GM18870 (cell line): Measurements from ENCODE around the gene MS4A18.

Experiments used
- ATAC-seq: cut with Tn5 transposase; IDR thresholded peaks from one replicate; pipeline ENCODE4 v1.9.1; 2021; ENCODE audit warnings: moderate library complexity; ENCODE audit not compliant: unreplicated experiment

MS4A18 gene

GRCh38 chr11:60764879-60765278, 40.4 kb downstream of the MS4A18 start:
- ATAC-seq, result no peak

GRCh38 chr11:60765355-60765754, 40.8 kb downstream of the MS4A18 start:
- ATAC-seq, result no peak

DNA sequence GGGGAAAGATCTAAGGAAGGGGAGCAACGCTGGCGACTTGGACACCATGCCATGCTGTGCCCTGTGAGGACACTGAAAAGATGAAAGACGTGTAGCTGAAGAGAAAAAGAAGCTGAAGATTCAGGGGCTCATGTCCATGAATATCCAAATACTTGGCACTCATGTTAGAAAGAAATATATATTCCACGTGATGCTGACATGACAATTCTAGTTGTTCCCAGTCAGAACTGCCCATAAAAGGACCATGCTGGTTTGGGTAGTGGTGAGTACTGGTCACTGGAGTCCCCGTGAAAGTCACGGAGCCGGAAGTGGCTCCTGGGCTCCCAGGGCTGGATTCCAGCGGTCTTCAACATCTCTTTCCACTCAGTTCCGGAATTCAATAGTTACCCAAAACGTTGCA, 42.0 kb downstream of the MS4A18 start:
- no peak for ATAC-seq

GRCh38 chr11:60767388-60767811, 42.9 kb downstream of the MS4A18 start:
- ATAC-seq, result no peak

DNA sequence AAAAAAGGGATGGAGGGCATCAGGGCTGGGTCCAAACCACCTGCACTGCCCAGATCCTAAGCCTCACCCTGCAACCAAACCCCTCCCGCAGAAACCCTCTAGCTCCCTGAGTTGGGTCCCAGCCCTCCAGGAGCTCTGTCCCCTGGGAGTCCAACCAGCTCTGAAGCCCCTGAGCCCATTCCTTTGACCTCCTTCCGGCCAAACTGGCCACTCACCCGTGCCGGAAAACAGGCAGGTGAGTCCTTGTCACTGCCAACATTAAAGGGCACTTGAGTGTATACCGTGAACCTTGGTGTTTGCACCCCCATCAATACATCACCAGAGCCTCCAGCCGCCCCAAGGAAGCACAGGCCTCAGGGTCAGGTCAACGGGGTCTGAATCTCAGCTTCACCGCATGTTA, 43.7 kb downstream of the MS4A18 start:
- no peak for ATAC-seq

DNA sequence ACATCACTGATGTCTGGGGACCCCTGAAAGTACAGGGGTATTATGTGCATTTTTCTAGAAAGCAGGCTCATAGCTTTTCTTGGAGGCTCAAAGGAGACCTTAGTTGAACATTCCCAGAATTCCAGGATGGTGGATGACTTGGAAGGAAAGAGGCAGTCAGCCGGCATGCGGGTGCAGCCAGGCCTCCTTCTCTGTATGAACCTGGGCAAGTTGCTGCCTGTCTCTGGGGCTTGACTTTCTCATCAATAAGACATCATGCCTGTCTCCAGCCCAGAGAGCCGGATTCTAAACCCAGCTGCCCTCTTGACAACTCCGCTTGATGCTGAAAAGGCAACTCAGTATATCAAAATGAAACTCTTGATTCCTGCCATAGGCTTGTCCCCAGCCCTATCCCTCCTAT, 44.8 kb downstream of the MS4A18 start:
- ATAC-seq, result no peak

- ATAC-seq, result no peak
These were observed 45.3 kb downstream of the MS4A18 start for GRCh38 chr11:60769811-60770210.

GRCh38 chr11:60771146-60771545, 46.6 kb downstream of the MS4A18 start:
- no peak for ATAC-seq

GRCh38 chr11:60771879-60772525, 47.5 kb downstream of the MS4A18 start:
- ATAC-seq, result no peak

- no peak for ATAC-seq
These were observed 48.1 kb downstream of the MS4A18 start for GRCh38 chr11:60772666-60773065.

GRCh38 chr11:60774726-60775125, 50.2 kb downstream of the MS4A18 start:
- ATAC-seq, result no peak

- peak; percentile 69 for ATAC-seq
These were observed 51.0 kb downstream of the MS4A18 start for GRCh38 chr11:60775420-60775961.

DNA sequence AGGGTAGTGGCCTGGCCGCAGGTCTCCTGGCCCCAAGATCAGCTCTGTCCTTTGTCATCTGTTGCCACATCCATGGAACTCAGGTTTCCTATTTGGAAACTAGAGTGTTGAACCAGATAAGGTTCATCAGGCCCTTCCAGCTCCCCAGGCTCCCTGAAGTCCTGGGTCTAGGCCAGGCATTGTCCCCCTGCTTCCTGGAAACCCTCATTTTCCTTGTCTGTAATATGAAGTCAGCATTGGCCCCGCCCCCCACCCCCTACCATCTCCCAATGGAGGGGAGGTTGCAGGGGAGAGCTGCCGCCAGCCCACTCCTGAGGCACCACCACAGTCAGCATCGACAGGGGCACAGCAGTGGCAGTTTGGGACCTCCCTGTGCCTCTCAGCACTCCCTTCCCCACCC, 51.6 kb downstream of the MS4A18 start:
- no peak for ATAC-seq

- no peak for ATAC-seq
These were observed 52.6 kb downstream of the MS4A18 start for GRCh38 chr11:60777106-60777505.

- ATAC-seq, result no peak
These were observed 53.1 kb downstream of the MS4A18 start for GRCh38 chr11:60777572-60777971.

DNA sequence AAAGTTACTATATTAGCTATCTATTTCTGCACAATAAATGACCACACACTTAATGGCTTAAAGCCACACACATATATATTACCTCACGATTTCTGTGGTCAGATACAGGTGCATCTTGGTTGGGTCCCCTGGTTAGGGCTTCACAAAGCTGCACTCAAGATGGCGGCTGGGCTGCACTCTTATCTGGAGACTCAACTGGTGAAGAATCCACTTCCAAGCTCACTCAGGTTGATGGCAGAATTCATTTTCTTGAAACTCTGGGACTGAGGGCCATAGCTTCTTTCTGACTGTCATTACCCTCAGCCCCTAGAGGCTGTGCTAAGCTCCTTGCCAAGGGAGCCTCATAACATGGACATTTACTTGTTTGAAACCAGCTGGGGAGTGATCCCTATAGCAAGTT, 55.5 kb downstream of the MS4A18 start:
- no peak for ATAC-seq

- no peak for ATAC-seq
These were observed 56.3 kb downstream of the MS4A18 start for GRCh38 chr11:60780774-60781173.

DNA sequence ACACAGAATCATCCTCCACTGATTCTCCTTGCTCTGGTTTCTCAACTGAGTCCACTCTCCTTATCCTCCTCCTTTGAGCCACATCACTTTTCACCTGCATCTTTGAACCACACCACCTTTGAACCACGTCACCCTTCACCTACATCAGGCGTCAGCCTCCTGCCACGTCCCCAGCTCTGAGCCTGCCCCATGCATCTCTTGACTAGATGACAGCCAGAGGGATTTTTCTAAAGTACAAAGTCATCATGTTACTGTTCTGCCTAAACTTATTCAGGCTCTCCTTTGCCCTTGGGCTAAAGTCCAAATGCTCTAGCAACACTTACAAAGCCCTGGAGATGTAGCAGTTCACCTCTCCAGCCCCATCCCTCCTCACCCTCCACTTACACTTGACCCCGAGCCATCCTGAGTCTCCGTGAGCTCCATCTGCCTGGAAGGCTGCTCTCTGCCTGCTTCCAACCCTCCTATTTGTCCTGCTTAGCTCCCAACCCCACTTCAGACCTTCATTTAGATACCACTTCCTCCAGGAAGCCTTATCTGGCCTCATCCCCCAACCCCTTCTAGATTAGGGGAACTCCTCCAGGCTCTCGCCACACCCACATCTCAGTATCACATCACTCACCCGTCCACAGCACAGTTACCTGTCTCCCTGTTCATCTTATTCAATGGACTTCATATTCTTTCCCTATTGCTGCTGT, 56.9 kb downstream of the MS4A18 start:
- no peak for ATAC-seq

- no peak for ATAC-seq
These were observed 57.4 kb downstream of the MS4A18 start for GRCh38 chr11:60781981-60782316.

DNA sequence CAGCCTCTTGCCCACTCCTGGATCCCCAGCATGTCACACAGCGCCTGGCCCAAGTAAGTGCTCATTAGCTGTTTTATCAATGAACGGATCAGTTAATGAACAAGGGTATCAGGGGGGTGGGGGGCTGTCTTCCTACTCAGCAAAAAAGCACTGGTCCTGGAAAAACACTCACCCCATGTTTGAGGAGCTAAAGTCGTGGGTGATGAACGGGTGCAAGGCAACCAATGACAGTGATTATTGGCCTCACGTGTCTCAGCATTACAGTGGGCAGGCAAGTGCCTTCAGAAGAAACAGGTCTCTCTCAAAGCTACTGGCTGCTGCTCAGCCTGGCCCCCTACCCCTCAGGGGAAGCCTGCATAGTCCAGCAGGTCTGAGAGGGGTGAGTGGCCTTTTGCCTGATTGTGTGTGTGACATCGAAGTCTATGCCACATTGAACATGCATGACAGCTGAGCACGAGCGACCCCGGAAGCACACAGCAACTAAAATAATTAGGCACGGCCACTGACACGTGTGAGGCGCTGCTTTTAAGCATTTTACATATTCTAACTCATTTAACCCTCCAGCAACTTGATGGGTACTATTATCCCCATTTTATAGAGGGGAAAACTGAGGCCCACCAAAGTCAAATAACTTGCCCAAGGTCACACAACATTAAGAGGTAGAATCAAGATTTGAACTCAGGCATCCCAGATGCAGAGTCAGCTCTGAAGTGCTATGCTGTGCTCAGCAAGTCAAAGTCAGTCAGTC, 58.0 kb downstream of the MS4A18 start:
- ATAC-seq, result no peak

GRCh38 chr11:60783141-60783484, 58.6 kb downstream of the MS4A18 start:
- ATAC-seq, result no peak

DNA sequence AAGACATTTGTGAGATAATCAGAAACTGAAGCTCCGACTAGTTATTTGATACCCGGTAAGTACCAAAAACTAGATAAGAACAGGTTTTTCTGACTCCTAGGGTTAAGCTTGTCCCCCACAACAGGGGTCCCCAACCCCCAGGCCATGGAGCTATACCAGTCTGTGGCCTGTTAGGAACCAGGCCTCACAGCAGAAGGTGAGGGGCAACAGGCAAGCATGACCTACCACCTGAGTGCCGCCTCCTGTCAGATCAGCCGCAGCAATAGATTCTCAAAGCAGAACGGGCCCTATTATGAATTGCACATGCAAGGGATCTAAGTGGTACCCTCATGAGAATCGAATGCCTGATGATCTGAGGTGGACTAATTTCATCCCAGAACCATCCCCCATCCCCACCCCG, 59.4 kb downstream of the MS4A18 start:
- no peak for ATAC-seq
